Mucosa of descending colon (tissue), 3 donors: Measurements from ENCODE around the gene PDE3A. TPM values are rescaled to one million over a fixed set of nuclear protein-coding genes. Genes with fewer than 3 reads are reported as not detected.
"Not testable (repeated sequence)": the region's sequence is repeated elsewhere in the genome, so short reads cannot be mapped to it uniquely, and the experiment has no call there.

Experiments
- ATAC-seq: fragments of 200-7000 bp; cut with Tn5 transposase; one replicate; pipeline ENCODE4 v1.9.1; 2020; ENCODE audit warnings: mild to moderate bottlenecking, moderate library complexity
- DNase-seq, 3 donors: peaks; one replicate each; pipeline ENCODE4 v3.0.0-alpha.2; 2020
- H3K36me3 ChIP-seq: fragments of 200-600 bp; one replicate; pipeline ENCODE4 v1.8.0; 2021; ENCODE audit warnings: low read depth, mild to moderate bottlenecking
- H3K4me1 ChIP-seq: fragments of 200-600 bp; one replicate; pipeline ENCODE4 v1.8.0; 2021; ENCODE audit warnings: low read depth, mild to moderate bottlenecking
- H3K4me3 ChIP-seq: fragments of 200-600 bp; one replicate; pipeline ENCODE4 v1.8.0; 2021; ENCODE audit warnings: mild to moderate bottlenecking
- H3K9me3 ChIP-seq: fragments of 200-600 bp; one replicate; pipeline ENCODE4 v1.8.0; 2021; ENCODE audit warnings: mild to moderate bottlenecking
- CTCF ChIP-seq: fragments of 200-600 bp; IDR thresholded peaks from one replicate; pipeline ENCODE4 v1.8.0; 2022; ENCODE audit warnings: antibody characterized with exemption, mild to moderate bottlenecking
- intact Hi-C, 2 donors: fragments of 100-400 bp; cut with DNase I in 1 of 2; cut with micrococcal nuclease in 1 of 2; formaldehyde crosslinking; loops; one replicate each; pipeline versions ENCODE4 v1.11.0 to v1.11.1; 2022; cut with DNase I, micrococcal nuclease
- total RNA-seq, 3 donors: library from RNA; stranded (reverse); fragmentation: NEBNext Ultra II Directional in 2 of 3; extraction: Animal tissue kit (Norgen Biotek cat#: 25700) in 2 of 3; gene quantifications; one replicate each; pipeline versions ENCODE4 v1.2.1 to v1.2.4, GENCODE V29; 2021 to 2023
- donor health status: DM: no; HTN: no; CAD: no; lungs with moderate emphysema.
- donor health status: DM: no; HTN: no; CAD: no.
- donor health status: DM: no; HTN: yes; CAD: no.

PDE3A gene
- total RNA-seq, 3 donors from 2014 or later = 47.2 to 84.1 (median 83.9) TPM

DNA sequence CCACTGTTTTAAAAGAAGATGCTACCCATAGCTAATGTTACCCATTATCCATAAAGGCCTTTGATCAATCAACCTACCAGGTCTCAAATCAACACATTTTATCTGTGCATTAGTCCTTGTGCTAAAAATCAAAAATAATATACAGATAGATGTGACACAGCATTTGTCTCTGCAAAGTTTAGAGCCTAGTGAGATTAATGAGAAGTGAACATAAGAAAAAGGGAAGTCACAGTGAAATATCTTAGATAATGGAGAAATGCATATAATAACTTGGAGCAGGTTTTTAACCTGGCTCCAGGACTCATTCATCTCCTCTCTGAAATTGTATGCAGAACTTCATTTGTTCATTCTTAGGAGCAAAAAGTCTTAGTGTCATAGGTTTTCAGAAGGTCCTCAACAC, 7.2 kb downstream of the PDE3A start:
- Histone ChIP-seq H3K36me3 (no peaks in the 10 kb centered on the region), H3K4me3 (no peak overlapping the region), H3K9me3 (no peaks in the 10 kb centered on the region), H3K4me1 (no peaks in the 10 kb centered on the region)
- intact Hi-C loops = loop anchor here in 1 of 2 donors (10.0 kb wide), 1 partner anchor 621 kb away; no protein-coding TSS in a partner anchor
- DNase-seq = no peak
- ATAC-seq = no peak
- no peak for TF ChIP-seq CTCF

- intact Hi-C loops = loop anchor here in 1 of 2 donors (10.0 kb wide), 1 partner anchor 622 kb away; no protein-coding TSS in a partner anchor
- Histone ChIP-seq H3K4me1 (no peaks in the 10 kb centered on the region), H3K4me3 (no peak overlapping the region), H3K9me3 (no peaks in the 10 kb centered on the region), H3K36me3 (no peaks in the 10 kb centered on the region)
- no peak for ATAC-seq
- TF ChIP-seq CTCF = no peak
- no peak for DNase-seq
Measured at GRCh38 chr12:20376984-20377383, 8.6 kb downstream of the PDE3A start.

DNA sequence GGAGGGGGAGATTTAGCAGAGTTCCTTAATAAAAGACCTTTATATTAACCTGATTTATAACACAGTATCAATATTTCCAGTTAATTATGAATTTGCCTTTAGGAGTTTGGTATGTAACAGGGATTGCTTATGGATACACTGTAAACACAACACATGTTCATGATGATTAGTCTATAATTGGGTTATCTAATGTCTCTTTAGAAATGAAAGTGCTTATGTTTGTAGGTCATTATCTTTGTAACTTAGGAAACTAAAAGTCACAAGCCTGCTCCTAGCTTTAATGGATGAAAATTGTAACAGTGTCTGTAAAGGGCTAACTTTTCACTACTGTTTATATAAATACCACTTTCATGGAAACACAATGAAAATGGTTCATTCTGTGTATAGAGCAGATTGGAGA, 9.4 kb downstream of the PDE3A start:
- intact Hi-C loops = loop anchor here in 1 of 2 donors (10.0 kb wide), 1 partner anchor 623 kb away; no protein-coding TSS in a partner anchor
- no peaks in the 10 kb centered on the region for H3K9me3 ChIP-seq
- no peaks in the 10 kb centered on the region for H3K4me1 ChIP-seq
- DNase-seq = no peak
- no peak for TF ChIP-seq CTCF
- H3K4me3 ChIP-seq = no peak overlapping the region
- H3K36me3 ChIP-seq = no peaks in the 10 kb centered on the region
- no peak for ATAC-seq

DNA sequence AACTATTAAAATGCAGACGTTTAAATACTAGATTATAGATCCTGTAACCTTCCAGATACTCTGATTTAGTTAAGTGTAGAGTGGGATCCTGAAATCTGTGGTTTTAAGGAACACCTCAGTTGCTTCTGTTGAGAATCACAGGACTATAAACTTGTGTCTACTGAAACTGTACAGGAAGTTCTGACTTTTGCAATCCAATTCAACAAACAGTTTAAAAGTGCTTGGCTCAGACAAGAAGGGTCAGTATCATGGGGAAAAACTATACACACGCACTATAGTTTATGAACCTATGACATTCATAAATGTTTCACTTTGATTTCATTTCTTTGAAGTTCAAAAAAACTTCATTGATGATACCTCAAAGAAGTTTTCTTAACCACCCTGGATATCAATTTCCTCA, 13.8 kb downstream of the PDE3A start:
- ATAC-seq (peak; percentile 76), DNase-seq (no peak)
- peaks cover 2% of the 10 kb centered on the region for H3K9me3 ChIP-seq
- no peak overlapping the region for H3K4me3 ChIP-seq
- no peak for TF ChIP-seq CTCF
- H3K36me3 ChIP-seq = no peaks in the 10 kb centered on the region
- no peaks in the 10 kb centered on the region for H3K4me1 ChIP-seq
- intact Hi-C loops = no loop called here

DNA sequence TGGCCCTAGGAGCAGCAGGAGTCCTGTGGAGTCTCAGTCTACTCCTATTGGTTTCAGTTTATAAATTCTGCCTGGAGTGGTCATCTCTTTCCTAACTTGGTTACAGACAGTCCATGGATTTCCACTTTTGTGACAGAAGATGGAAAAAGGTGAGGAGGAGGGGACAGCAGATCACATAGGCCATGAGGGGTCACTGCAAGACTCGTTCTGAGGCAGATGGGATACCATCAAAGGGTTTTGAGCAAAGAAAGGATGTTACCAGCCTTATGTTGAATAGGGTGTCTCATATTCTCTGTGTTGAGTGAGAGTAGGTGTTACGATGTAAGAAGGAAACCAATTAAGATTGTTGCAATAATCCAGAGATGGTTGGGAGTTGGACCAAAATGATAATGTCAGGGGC, 15.3 kb downstream of the PDE3A start:
- DNase-seq (no peak), ATAC-seq (no peak)
- Histone ChIP-seq H3K36me3 (no peaks in the 10 kb centered on the region), H3K4me1 (peaks cover 1% of the 10 kb centered on the region), H3K9me3 (peaks cover 2% of the 10 kb centered on the region), H3K4me3 (no peak overlapping the region)
- intact Hi-C loops = no loop called here
- TF ChIP-seq CTCF = no peak

DNA sequence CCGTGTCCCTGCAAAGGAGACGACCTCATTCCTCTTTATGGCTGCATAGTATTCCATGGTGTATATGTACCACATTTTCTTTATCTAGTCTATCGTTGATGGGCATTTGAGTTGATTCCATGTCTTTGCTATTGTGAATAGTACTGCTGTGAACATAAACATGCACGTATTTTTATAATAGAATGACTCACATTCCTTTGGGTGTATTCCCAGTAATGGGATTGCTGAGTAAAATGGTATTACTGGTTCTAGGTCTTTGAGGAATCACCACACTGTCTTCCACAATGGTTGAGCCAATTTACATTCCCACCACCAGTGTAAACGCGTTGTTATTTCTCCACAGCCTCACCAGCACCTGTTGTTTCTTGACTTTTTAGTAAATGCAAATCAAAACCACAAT, 16.5 kb downstream of the PDE3A start:
- H3K4me3 ChIP-seq, intact Hi-C loops, H3K9me3 ChIP-seq, H3K36me3 ChIP-seq, DNase-seq: not testable (repeated sequence)
- H3K4me1 ChIP-seq = peaks cover 10% of the 10 kb centered on the region
- ATAC-seq = peak; percentile 18
